Stimulated activated naive CD8-positive, alpha-beta T cell treated with anti-CD3 and anti-CD28 coated beads, Interleukin-15, Interleukin-2, amounts not matched to agents 100 ng/mL and 50 ng/mL, for 24 hours (primary cell): Measurements from ENCODE around the gene CCL21.
A peak's percentile ranks its signal among the peaks of the same experiment; 100 is the strongest.

Experiments used
- H3K27ac Mint-ChIP-seq: one replicate; pipeline ENCODE4 v1.8.0; 2021; ENCODE audit warnings: mild to moderate bottlenecking, mixed read lengths
- H3K27me3 Mint-ChIP-seq: one replicate; pipeline ENCODE4 v1.8.0; 2021; ENCODE audit warnings: mixed read lengths
- H3K36me3 Mint-ChIP-seq: one replicate; pipeline ENCODE4 v1.8.0; 2021; ENCODE audit warnings: low read depth, mixed read lengths
- H3K4me1 Mint-ChIP-seq: one replicate; pipeline ENCODE4 v1.8.0; 2021; ENCODE audit warnings: low read depth, mixed read lengths
- H3K4me3 Mint-ChIP-seq: one replicate; pipeline ENCODE4 v1.8.0; 2021; ENCODE audit warnings: mild to moderate bottlenecking, mixed read lengths
- H3K9me3 Mint-ChIP-seq: one replicate; pipeline ENCODE4 v1.8.0; 2021; ENCODE audit warnings: mixed read lengths

The CCL21 gene

DNA sequence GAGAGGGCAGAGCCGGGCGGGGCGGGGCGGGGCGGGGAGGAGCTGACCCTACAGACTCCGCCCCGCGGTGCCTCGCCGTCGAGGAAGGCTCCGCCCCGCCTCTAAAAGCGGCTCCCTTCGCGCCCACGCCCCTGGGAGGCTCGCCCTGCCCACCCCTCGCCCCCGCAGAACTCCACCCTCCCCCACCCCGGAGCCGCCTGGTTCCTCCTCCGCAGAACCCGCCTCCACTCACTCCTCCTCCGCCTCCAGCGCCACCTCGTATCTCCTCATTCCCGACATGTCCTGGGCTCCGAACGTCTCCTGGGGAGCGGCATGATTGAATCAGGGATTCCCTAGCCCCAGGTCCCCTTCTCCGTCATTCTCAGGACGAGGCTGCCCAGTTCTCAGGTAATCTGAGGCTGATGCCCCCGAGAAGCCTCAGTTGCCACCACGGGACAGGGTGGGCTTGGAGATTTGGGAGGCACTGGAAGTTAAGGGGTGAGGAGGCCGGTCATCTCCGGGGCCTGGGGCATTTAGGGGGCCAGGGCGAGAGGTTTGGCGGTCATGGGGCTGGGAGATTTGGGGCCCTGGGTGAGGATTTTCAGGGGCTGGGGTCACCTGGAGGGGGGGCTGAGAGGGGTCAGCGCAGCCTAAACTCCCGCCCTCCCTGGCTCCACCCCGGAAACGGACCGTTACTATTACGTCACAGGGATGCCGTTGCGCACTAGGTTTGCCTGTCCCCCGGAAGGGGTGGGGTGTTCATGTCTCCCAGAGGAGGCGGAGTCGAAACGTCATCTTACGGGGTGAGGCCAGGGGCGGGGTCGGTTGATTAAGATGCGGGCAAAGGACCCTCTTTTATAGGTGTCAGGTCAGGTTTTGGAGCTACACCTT is 44.3 kb downstream of the CCL21 start:
- Mint-ChIP-seq H3K27me3 (no peaks in the 10 kb centered on the region), H3K4me1 (peaks cover 28% of the 10 kb centered on the region), H3K27ac (peak overlapping the region; percentile 73), H3K36me3 (peaks cover 9% of the 10 kb centered on the region), H3K4me3 (peak overlapping the region; percentile 86), H3K9me3 (peaks cover 12% of the 10 kb centered on the region)

DNA sequence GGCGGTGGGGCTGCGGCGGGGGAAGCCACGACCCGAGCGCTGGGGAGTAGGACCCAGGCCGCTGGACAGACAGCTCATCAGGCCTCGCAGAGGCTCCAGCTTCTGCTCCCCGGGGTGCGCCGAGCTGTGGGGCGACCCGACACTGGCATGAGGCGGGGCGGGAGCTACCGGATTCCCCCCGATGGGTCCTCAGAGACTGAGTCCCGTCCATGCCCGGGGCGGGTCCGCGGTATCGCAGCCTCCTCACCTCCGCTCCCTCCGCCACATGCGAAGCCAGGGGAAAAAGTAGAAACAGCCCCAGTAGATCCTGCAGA is 44.9 kb downstream of the CCL21 start:
- Mint-ChIP-seq H3K27ac (no peak overlapping the region), H3K36me3 (peaks cover 9% of the 10 kb centered on the region), H3K9me3 (peaks cover 8% of the 10 kb centered on the region), H3K4me3 (peak overlapping the region; percentile 86), H3K27me3 (no peaks in the 10 kb centered on the region), H3K4me1 (peaks cover 28% of the 10 kb centered on the region)

DNA sequence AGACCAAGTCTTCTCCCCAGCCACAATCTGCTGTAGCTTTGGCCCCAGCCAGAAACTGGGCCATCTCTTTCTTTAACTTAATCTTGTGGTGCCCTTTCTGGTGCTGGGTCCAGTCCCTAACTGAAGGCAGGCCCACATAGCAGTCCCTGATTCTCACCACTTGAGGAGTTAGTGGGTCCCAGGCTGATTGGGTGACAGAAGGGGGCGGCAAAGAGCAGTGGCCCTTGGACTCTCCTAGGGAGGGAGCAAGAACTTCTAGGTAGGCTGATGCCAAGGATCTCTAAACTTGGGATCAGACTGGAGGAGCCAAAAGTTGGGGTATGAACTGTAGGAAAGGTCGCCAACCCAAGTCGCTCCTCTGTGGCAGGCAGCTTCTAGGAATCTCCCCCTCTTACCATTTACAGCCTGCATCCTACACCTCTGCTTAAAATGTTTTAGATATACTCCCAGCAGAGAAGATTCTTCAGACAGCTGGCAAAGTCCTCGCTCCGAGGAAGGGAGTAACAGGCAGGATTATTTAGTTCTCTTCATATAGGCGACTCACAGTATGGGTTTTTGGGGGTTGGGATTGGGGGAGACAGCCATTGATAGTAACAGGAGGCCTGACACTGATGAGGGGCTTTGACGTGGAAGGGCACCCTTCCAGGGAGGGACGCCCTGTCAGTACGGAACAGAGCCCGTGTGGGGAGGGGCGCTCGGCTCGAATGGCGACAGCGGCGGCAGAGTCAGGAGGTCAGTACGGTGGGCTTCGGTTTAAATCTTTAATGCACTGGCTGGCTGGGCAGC is 45.5 kb downstream of the CCL21 start:
- Mint-ChIP-seq H3K27me3 (no peaks in the 10 kb centered on the region), H3K9me3 (peaks cover 5% of the 10 kb centered on the region), H3K36me3 (peaks cover 5% of the 10 kb centered on the region), H3K4me3 (peak overlapping the region; percentile 86), H3K27ac (peak overlapping the region; percentile 62), H3K4me1 (peaks cover 28% of the 10 kb centered on the region)

DNA sequence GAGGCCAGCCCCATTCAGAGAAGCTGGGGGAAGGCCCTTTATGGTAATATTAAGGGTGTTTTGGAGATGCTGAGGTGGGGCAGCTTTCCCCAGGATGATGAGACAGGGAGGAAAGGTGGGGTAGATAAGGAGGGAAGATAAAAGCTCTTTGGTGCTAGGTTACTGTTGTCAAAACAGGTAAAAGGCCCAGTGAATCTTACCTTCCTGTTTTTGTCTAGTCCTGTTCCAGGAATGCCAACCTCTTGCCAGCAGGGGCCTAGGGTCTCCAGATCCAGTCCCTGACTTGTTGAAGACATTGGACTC is 46.7 kb downstream of the CCL21 start:
- Mint-ChIP-seq H3K36me3 (no peaks in the 10 kb centered on the region), H3K4me1 (peaks cover 28% of the 10 kb centered on the region), H3K27ac (peak overlapping the region; percentile 9), H3K27me3 (no peaks in the 10 kb centered on the region), H3K9me3 (no peaks in the 10 kb centered on the region), H3K4me3 (no peak overlapping the region)

DNA sequence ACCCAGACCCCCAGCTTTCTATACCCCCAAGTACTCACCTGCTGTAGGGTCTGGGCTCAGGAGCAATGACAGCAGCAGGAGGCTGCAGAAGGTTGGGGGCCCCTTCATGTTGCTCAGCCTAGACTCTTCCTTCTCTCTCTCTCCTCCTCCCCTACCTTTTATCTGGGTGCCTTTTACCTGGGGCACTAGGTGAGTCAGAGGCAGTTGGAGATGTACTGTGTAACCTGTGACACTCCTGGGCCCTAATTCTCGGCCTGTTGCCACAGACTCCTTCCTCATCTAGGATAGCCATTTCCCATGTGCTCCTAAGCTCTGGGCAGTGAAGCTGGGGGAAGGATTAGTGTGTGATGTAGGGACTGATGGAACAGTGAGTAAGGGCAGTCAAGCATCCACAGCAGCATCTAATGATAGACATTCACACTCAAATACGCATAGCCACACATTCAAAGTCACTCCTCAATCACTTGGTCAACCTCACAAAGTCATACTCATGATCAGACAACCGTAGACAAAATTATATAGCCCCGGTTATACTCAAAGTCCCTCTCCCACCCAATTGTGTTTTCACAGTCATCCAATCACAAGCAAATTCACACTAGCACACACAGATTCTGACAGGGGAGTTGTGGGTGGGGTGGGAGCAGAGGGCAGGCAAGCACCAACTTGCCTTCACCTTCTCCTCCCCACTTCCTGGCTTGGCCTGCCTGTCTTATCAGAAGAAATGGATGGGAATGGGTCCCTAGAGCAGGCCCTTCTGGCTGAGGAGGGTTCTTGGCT is 47.2 kb downstream of the CCL21 start, which contains the start of gene CCL27:
TSS of gene CCL27 (minus strand) at position 132 of the 777 bp plus-strand sequence. CDS start at position 108, 24 bp downstream.
- peak within 1 kb of the TSS; percentile 9 for H3K27ac Mint-ChIP-seq
- no peak within 1 kb of the TSS for H3K4me3 Mint-ChIP-seq
- no peaks in the 10 kb centered on the region for H3K27me3 Mint-ChIP-seq
- peaks cover 28% of the 10 kb centered on the region for H3K4me1 Mint-ChIP-seq
- H3K9me3 Mint-ChIP-seq, result no peaks in the 10 kb centered on the region
- no peaks in the 10 kb centered on the region for H3K36me3 Mint-ChIP-seq

DNA sequence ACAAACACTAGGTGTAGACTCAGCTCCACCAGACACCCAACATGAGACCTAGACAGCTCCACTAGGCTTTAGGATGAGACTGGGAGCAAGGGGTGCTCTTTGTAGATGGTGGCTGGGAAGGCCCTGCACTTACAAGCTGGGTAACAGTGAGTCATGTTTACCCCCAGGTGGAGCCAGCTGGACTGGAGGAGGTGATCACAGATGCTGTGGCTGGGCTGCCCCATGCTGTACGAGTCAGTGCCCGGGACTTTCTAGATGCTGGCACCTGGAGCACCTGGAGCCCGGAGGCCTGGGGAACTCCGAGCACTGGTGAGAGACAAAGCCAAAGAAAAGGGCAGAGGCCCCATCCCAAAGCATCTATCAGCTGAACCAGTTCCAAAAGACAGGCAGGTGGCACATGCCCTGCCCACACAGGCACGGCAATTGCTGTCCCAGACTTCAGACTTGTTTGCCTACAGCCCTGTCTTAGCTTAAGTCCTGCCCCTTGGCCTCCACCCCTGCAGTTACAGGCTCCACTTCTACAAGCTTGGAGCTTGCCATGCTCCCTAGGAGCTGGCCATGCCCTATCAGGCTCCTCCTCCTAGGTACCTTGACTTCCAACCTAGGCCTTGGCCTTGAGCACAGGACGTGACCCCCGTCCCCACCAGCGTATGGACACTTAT is 50.2 kb downstream of the CCL21 start:
- H3K27ac Mint-ChIP-seq, result no peak overlapping the region
- H3K4me1 Mint-ChIP-seq, result peaks cover 23% of the 10 kb centered on the region
- no peaks in the 10 kb centered on the region for H3K27me3 Mint-ChIP-seq
- no peaks in the 10 kb centered on the region for H3K9me3 Mint-ChIP-seq
- H3K4me3 Mint-ChIP-seq, result no peak overlapping the region
- no peaks in the 10 kb centered on the region for H3K36me3 Mint-ChIP-seq
